Suppressor macrophage (primary cell): ENCODE data around the gene PRKCE.
A peak's percentile ranks its signal among the peaks of the same experiment; 100 is the strongest.

ENCODE experiments used
- DNase-seq, 4 experiments: peaks; one replicate each; pipeline ENCODE4 v3.0.0-alpha.2; 2020 to 2022

PRKCE gene

DNA sequence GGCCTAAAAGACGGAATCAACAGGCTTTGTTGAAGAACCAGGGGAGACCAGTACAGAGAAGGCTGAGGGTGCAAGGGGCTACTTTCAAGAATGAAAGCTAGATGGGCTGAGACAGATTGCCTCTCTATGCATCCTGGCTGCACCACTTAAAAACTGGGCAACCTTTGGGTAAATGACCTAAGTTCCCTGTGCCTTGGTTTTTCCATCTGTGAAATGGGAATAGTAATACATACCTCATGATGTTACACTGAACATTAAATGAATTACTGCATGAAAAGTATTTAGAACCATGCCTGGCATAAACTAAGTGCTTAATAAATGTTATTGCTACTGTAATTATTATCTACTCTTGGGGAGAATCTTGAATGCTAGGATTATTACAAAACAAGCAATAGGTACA lies 106.5 kb downstream of the PRKCE start:
- no peak for DNase-seq

DNA sequence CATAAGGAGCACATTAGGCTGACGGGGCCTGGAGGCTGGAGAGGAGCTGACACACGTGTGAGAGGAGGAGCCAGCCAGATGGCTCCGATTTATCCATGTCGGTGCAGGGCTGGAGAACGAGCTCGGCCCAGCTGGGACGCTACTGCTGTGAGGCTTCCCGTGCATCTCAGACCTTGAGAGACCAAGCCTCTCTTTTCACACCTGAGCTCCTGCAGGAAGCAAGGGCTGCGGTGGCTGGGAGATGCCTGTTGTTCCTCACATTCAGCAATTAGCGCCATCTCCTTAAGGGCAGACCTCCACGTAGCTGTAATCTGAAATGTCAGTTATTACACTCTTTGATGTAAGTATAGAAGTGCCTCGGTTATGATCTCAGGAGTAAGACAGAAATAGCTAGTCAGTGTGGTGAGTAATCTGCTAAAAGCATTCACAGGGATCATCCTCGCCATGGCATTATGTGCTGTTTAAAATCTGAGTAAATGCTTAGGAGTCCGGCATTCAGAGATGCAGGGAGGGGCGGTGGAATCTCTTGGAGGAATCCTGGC lies 107.9 kb downstream of the PRKCE start:
- DNase-seq = no peak

DNA sequence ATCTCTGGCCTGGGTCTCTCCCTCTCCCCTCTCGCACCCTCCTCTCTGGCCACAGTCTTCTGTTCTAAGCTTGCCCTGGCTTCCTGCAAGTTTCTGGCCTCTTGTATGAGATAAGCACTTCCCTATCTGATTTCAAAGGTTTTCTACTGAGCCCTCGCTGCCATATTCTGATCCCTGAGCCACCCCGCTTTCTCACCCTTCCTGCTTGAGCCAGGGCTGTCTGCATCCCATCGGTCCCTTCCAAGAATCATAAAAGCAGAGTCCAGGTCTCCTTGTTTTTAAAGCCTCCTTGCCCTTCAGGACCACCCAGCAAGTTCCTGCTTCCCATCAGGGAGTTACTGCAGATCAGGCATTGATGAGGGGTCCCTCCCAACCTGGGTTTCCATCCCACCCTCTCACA lies 110.2 kb downstream of the PRKCE start:
- no peak for DNase-seq

GRCh38 chr2:45763255-45763654 lies 111.8 kb downstream of the PRKCE start:
- no peak for DNase-seq

GRCh38 chr2:45763797-45764196 lies 112.3 kb downstream of the PRKCE start:
- DNase-seq = no peak

GRCh38 chr2:45765007-45765727 lies 113.7 kb downstream of the PRKCE start:
- peak; percentile 50 to 81 (median 68) for DNase-seq

DNA sequence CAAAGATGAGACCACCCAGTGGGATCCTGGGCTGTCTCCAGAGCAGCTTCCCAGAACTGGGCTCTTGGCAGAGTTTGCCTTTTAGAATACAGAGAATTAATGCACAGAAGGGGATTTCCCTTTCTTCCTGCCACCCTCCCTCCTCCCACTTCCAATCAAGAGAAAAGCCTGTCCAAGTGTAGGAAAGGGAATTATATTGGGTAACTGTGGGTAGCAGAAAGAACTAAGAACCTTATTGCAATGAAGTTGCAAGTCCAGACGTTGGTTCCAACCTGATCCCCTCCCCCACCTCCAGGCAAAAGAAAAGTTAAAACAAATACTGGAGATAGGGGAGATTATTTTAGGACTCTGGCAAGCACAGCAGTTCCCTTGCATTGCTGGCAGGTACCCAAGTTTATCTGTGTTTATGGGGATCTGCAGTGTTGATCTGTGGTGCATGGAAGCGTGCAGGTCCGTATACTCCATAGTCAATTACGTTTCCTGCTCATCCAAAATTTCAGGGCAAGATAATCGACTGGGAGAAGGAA lies 114.3 kb downstream of the PRKCE start:
- DNase-seq = peak; percentile 33 to 74 (median 66)

DNA sequence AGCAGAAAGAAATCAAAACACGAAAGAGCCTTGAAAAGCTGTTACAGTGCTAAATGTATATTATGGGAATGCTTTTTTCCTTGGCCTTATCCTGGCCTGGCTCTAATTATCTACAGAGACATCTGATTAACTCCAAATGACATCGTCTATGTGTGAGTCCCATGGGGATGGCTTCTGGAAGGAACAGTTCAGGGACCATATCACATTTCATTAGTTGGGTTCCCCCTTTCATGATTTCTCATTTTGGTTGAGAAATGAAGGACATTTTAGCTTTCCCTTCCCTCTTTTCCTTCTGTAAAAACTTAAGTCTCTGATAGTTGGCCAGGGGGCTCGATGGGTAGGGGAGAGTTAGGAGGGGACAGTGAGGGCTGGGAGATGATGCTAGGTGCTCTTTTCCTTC lies 116.7 kb downstream of the PRKCE start:
- DNase-seq = peak in 3 of 4 experiments; percentile 14 to 40 (median 27)

DNA sequence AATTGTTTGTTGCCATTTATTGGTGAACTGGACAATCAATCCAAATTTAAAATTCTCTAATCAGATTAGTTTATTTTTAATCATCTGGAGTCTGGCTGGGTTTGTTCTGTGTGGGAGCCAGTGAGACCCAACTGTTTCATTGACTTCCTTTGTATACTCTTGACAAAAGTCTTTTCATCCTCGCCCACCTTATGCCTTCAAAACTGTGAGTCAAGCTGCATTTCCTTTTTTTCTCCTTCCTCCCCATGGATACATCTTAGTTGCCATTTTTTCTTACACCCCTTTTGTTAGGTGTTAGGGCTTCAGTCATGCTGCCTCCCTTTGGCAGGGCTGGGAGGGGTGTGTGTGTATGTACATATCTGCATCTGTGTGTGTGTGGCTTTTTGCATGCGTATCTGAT lies 117.6 kb downstream of the PRKCE start:
- DNase-seq = peak in 3 of 4 experiments; percentile 27 to 41 (median 35)

GRCh38 chr2:45769854-45770576 lies 118.5 kb downstream of the PRKCE start:
- peak; percentile 35 to 74 (median 53) for DNase-seq

DNA sequence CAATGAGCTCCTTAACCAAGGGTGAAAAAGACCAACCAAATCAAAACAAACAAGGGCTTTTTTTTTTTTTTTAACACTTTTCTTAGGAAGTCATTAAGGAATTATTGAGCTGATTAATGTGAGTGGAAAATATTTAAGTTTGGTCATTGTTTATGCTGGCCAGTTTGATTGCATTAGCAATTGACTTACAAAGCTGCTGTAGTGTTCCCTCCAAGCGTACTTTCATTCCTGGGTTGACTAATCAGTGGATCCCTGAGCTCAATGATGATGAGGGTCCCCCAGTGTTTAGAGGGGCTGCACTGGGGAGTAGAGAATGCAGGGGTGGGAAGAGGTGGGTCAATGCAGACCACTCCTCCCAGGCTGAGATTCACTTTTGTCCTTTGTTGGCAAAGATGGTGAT lies 119.3 kb downstream of the PRKCE start:
- DNase-seq = no peak

GRCh38 chr2:45771261-45771660 lies 119.8 kb downstream of the PRKCE start:
- peak; percentile 46 to 71 (median 66) for DNase-seq

DNA sequence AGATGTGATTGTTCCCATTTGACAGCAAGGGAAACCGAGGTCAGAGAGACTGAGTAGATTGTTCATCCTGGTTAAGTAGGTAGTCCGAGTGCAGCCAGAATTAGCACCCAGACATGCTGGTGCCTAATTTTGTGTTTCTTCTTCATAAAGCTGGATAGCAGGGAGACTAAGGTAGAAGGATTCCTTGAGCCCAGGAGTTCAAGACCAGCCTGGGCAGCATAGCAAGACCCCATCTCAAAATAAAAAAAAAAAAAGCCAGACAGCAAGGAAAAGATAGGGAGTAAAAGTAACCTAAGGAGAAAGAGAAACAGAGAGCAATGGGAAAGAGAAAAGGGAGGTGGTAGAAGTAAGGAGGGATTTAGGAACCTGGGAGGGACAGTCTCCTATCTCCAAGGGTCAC lies 120.6 kb downstream of the PRKCE start:
- no peak for DNase-seq

DNA sequence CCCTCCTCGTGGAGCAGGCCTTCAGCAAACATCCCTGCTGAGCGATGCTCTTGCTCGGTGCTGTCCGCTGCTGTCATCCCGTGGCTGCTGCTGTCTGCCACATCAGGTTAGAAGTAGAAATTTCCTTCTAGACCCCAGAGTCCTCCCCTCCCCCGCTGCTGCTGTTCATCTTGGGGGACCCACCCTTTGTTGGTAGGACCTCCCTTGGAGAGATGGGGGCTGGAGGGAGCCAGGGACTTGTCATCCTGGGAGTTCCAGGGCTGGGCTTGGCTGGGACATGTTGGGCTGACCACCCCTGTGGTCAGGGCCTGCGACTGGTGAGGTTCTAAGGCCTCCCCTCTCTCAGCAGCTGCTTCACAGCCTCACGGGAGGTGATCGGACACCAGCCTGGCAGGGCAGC lies 122.4 kb downstream of the PRKCE start:
- no peak for DNase-seq

GRCh38 chr2:45774688-45775244 lies 123.3 kb downstream of the PRKCE start:
- DNase-seq = no peak

- DNase-seq = peak; percentile 16 to 67 (median 54)
Observed at GRCh38 chr2:45776160-45776955, 124.9 kb downstream of the PRKCE start.

GRCh38 chr2:45777996-45778719 lies 126.7 kb downstream of the PRKCE start:
- DNase-seq = no peak

GRCh38 chr2:45778720-45779171 lies 127.3 kb downstream of the PRKCE start:
- peak; percentile 82 to 89 (median 86) for DNase-seq

DNA sequence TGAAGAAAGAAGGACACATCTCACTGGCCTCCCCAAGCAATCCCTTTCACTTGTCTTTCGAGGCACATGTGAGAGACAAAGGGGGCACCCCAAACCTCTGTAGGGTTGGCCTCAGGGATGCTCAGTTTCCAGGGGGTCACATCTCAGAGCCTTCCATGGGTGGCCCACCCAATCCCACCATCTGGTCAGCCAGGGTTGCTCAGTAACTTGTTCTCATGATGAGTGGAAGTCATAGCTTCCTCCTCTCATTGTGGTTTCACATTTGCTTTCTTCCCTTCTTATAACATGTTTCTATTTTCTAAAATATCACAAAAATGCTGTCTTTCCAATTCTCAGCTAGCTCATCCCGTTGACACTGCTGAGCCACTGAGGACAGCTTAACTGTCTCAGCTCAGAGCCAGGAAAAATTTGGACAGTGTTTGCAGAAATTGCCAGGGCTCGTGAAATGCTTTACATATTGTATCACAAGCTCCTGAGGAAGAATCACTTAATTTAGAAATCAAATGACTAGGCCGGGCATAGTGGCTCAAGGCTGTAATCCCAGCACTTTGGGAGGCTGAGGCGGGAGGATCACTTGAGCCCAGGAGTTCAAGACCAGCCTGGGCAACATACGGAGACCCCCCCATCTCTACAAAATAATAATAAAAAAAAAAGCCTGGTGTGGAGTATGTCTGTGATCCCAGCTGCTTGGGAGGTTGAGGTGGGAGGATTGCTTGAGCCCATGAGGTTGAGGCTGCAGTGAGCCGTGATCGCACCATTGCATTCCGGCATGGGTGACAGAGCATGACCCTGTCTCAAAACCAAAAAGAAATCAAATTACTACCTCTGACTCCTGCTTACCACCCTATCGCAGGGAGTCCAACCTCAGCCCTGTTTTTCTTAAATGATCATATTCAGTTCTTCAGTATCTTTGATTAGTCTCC lies 129.3 kb downstream of the PRKCE start:
- DNase-seq = peak; percentile 16 to 41 (median 28)

DNA sequence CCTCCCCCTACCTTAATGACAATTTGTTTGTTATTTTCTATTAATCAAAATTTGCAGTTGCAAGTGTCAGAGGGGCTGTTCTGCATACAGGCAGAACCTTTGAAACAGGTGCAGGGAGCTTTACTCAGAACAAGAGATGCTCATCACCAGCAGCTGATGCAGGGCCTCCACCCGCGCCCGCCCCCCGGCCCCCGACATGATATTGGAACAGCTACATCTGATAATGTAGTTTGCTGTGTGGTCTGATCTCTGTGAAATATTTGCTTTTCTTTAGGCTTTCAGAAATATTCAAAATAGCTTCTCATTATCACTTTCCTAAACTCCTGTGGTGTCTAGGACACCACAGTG lies 130.0 kb downstream of the PRKCE start:
- DNase-seq = no peak

DNA sequence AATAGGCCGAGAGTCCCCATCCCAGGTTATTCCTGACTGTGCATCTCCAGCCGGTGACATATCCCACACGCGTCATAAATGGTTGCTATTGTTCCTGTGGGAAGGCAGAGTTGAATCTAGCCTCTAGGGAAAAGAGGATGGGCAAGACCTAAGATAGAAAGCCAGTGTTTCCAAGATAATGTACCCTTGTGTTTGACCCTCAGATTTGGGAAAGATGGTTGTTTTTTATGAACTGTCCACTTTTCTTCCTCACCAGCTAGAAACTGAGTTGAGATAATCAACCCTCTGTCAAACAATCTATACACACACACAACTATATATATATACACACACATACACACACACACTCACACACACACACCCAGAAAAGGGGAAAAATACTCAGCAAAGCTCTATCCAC lies 131.0 kb downstream of the PRKCE start:
- no peak for DNase-seq
